NCI-H1105 (cell line): ENCODE results near the gene DGKQ.
"Not testable (repeated sequence)": the region's sequence is repeated elsewhere in the genome, so short reads cannot be mapped to it uniquely, and the experiment has no call there.

ENCODE experiments used
- DNase-seq: peaks from one replicate; lab custom pipeline; 2025; lab: John Stamatoyannopoulos, UW

Gene DGKQ

GRCh38 chr4:1010395-1011021 lies 37.1 kb upstream of the DGKQ start:
- no peak for DNase-seq

- no peak for DNase-seq
These were observed 36.4 kb upstream of the DGKQ start for GRCh38 chr4:1009542-1010394.

- DNase-seq = no peak
These were observed 35.6 kb upstream of the DGKQ start for GRCh38 chr4:1008840-1009541.

- DNase-seq = no peak
These were observed 33.5 kb upstream of the DGKQ start for GRCh38 chr4:1006856-1007255.

GRCh38 chr4:1004557-1005485 lies 31.5 kb upstream of the DGKQ start:
- DNase-seq = no peak

GRCh38 chr4:1004071-1004418 lies 30.7 kb upstream of the DGKQ start:
- DNase-seq = no peak

DNA sequence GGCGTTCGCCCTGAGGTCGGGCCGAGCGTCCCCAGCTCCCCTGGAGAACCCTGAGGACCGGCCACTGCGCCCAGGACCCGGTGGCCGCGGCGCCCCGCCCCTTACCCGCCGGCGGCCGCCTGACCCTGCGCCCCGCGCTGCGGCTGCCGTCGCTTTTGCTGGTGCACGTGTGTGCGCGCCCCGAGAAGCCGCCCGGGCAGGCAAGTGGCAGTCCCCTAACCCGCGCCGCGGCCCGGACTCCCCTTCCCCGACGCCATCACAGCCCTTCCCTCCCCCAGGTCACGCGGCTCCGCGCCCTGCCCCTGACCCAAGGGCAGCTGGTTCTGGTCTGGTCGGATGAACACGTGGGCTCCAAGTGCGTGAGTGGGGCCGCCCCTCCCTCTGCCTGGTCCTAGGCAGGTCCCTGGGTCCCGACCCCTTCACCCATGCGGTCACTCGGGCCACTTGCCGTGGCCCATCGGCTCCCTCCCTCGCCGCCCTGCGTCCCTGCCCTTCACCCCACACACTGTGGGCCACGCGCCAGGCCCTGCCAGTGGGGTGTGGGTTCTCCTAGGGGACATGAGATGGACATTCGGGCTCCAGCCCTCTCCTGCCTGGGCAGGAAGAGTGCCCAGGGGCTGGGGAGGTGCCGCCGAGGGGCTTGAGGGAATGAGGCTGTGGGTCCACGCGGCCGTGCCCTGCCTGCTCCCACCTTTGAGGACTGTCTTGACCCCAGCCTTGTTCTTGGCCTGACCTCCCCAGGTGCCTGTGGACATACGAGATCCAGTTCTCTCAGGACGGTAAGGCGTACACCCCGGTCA lies 30.1 kb upstream of the DGKQ start:
- DNase-seq = no peak

DNA sequence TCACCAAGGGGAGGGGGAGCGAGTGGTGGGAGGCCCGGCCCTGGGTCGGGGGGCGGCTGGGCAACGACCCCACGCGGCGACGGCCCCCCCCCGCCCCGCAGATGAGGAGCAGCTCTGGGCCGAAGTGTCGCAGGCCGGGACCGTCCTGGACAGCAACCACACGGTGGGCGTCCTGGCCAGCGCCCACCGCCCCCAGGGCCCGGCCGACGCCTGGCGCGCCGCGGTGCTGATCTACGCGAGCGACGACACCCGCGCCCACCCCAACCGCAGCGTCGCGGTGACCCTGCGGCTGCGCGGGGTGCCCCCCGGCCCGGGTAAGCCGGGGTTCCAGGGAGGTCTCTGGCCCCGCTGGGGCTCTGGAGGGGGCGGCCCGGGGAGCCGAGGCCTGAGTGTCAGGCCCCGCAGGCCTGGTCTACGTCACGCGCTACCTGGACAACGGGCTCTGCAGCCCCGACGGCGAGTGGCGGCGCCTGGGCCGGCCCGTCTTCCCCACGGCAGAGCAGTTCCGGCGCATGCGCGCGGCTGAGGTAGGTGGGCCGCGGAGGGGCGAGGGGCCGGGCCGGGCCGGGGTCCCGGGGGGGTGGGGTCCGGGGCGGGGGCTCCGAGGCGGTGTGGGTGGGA lies 29.4 kb upstream of the DGKQ start:
- DNase-seq = no peak

- no peak for DNase-seq
These were observed 28.8 kb upstream of the DGKQ start for GRCh38 chr4:1002131-1002630.

DNA sequence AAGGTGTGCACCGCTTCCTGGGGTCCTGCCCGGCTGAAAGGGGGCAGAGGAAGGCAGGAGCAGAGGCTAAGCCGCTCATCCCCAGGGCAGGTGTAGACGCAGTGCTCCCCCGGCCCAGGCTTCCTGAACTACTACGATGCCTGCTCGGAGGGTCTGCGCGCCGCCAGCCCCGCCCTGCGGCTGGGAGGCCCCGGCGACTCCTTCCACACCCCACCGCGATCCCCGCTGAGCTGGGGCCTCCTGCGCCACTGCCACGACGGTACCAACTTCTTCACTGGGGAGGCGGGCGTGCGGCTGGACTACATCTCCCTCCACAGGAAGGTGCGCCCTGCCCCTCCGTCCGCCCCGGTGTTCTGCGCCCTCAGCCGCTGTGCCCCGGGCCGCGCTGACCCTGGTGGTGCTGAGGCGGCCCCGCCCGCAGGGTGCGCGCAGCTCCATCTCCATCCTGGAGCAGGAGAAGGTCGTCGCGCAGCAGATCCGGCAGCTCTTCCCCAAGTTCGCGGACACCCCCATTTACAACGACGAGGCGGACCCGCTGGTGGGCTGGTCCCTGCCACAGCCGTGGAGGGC lies 28.3 kb upstream of the DGKQ start:
- no peak for DNase-seq

GRCh38 chr4:1000686-1001260 lies 27.4 kb upstream of the DGKQ start:
- no peak for DNase-seq

GRCh38 chr4:999882-1000425 lies 26.6 kb upstream of the DGKQ start:
- no peak for DNase-seq

DNA sequence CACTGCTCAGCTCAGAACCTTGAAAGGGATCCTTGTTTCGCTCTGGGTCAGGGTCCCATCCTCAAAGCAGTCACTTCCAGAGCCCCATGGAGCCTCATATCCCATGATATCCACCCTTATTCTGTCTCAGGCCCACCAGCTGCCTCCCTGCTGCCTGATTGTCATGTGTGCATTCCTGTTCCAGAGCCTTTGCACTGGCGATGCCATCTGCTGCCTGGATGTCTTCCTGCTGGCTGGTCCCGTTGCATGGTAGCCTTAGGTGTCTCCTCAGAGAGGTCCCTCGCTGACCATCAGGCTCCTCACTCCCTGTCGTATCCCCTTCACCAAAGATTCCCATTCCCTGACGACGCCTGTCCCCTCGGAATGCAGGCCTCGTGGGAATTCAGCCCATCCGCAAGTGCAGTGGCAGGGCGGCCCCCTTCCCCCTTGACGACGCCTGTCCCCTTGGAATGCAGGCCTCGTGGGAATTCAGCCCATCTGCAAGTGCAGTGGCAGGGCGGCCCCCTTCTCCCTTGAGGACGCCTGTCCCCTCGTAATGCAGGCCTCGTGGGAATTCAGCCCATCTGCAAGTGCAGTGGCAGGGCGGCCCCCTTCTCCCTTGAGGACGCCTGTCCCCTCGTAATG lies 26.0 kb upstream of the DGKQ start:
- DNase-seq = not testable (repeated sequence)

DNA sequence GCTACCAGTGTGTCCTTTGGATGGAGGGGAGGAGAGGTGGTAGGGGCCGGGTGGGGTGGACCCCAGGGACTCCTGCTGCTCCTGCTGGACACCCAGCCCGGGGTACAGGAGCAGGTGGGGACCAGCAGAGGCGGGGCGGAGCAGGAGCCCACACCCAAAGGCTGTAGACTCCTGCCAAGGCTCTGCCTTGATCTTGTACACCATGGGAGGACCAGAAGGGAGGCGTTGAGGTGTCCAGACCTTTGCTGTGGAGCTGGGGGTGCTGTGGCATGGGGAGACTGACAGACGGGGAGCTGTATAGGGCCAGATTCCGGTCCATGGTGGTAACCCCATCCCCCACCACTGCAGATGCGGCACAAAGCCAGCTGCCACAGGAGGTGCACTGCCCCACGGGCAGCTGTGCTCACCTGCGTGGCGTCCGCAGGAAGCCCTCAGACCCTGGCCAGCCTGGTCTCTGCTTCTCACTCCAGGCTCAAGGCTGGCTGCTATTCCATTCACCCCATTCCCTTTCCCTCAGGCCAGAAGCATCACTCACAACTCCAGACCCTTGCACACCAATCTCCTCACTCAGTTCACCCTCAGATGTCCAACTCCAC lies 24.8 kb upstream of the DGKQ start:
- no peak for DNase-seq

DNA sequence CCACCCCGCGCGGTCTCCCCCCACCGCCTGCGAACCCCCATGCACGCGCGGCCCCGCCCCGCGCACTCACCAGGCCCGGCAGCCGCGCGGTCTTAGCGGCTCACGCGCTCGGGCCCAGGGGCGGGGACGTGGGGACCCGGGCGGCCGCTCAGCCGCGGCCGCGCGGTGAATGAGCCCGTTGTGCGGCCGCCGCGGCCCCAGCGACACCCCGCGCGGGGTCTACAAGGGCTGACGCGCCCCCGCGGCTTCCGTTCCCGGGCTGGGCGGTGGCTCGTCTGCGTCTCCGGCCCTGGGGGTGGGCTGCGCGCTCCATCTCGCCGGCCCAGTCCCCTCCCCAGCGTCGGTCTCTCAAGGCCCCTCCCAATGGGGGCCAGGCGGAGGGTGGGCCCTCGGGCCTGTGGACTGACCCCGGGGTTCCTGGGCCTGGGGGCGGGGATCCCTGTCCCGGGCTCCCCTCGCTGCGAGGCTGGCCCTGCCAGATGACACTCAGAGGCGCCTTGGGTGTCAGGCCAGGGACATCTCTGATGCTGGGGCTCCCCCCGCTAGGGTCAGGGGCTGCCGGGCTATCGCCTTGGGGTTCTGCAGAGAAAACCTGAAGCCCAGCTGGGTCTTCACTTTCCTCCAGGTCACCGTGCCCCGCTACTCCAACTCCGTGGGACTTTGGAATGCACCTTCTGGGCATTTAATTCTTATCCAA lies 24.2 kb upstream of the DGKQ start:
- no peak for DNase-seq

GRCh38 chr4:996997-997374 lies 23.6 kb upstream of the DGKQ start:
- no peak for DNase-seq

DNA sequence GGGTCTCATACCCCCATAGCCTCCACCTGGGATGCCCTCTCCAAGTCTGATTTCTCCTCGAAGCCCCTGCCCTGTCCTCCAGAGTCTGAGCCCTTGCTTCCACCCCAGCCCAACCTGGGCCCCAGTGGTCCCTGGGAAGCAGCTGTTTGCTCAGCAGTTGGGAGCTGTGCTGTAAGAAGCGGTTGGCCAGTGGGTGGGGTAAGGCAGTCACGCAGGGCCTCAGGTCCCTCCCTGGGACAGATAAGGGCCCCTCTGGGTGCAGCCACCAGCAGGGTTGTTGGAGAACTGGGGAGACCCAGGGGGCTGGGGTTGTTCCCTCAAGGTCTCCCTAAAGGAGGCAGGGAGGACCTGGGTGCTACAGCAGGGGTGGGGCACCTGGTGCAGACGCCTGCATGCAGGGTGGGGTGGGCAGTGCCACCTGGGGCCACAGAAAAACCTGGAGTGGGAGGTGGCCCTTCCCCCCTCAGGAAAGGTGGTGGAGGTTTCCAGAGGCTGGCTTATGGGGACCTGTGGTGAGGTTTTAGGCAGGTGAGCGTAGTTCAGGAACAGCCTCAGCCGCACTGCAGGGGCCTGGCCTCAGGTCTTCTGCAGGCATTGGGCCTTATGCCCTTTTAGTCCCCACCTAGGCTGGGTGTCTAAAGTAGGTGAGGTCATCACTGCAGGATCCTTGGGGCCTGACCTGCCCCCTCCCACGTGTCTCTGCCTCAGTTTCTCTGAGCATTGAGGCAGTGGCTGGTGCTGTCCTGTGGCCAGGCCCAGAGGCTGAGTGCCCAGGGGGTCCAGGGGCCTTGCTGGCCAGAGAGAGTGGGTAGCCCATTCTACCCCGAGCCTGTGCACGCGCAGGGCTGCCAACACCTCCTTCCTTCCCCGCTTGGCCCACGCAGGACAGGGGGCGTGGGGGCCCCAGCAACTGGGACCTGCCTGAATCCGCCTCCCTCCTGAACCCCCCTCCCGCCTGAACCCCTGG lies 22.9 kb upstream of the DGKQ start:
- no peak for DNase-seq
